ENCODE results near the gene FZD10. TPM values are rescaled to one million over a fixed set of nuclear protein-coding genes. Genes with fewer than 3 reads are reported as not detected.

The FZD10 gene
- total RNA-seq, 1 donor from 2014 or later: not detected

DNA sequence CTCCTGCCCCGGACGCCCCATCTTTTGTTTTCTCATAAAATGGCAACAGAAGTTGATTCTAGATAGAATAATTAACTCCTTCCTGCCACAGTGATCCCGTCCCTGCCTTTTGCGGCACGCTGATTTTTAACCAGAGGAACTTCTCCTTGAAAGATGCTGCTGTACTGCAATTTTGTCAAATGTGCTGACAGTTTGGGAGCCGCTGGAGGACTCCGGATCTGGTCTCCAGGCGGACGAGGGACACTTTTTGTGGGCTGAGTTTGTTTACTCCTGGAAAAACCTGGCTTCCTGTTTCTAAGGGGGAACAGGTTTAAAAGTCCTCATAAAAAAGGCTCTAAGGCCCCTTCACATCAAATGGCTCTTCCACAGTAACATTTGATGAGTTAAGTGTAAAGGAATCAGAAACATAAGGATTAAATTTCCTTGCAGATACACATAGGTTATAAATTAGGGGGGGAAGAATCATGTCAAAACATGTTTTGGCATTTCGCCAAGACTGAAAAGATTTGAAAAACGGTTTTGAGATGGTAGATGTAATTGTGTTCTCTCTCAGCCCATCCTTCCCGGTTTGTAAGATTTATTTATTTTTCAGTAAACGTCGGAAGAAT is 15.5 kb downstream of the FZD10 start:
- no peak for DNase-seq (ENCODE audit: low read depth)

DNA sequence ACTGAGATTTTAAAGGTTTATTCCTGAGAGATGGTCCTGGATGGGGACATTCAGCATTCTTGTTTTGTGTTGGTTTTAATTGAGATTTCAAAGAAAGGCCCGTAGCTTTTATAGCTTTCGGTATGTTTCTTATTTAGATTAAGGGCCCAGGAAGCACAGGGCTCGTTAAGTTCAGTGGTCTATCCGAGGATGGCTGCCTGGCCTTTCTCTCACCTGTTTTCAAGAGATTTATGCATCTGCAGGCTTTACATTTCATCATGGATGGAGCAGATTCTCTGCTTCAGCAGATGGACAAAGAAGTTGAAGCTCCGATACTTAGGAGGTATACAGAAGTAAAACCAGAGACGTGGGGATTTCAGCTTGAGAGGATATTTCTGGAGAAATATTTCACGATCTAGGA is 16.0 kb downstream of the FZD10 start:
- no peak for DNase-seq (ENCODE audit: low read depth)

DNA sequence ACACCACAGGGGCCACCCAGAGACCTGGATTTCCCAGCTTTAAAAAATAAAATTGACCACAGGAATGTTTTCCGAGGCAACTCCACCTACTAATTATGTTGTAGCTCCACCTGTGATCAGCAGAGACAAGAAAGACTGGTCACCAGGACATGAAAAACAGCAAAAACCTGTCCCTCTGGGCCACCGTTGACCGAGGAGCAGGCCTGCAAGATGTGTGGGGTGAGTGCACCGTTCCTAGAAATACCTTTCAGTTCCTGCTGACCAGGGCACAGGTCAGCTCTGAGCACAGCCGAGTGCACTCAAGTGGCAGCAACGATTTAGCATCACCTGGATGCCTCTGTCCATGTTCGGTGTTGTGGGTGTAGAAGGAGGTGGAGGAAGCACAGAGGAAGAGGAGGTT is 16.9 kb downstream of the FZD10 start:
- DNase-seq (ENCODE audit: low read depth): no peak

DNA sequence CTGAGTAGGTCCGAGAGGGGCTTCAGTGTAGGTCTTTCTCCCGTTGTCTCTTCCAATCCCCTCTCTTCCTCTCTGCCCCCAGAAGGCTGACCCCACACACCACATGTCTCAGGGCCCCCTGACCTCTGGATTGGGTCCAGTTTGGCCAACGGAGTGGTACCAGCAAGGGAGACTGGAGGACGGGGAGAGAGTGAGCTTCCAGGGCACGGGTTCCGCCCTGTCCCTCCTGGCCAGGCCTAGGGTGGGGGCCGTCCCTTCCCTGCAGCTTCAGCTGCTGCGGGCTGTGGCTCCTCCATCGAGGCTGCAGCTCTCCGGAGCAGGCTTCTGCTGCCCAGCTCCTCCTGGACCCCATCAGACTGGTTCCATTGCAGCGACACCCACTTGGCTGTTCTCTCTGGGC is 17.4 kb downstream of the FZD10 start:
- DNase-seq (ENCODE audit: low read depth): no peak

DNA sequence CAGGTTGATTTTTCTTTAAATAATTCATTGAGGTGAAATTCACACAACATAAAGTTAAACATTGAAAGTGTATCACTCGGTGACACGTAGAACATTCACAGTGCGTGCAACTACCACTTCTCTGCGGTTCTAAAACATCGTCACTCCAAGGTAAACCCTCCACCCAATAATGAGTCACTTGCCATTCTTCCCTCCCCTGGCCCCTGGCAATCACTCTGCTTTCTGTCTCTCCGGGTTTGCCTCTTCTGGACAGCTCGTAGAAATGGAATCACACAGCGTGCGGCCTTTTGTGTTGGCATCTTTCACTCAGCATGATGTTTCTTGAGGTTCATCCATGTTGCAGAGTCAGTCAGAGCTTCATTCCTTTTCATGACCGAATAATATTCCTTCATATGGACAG is 18.9 kb downstream of the FZD10 start:
- DNase-seq (ENCODE audit: low read depth): no peak

DNA sequence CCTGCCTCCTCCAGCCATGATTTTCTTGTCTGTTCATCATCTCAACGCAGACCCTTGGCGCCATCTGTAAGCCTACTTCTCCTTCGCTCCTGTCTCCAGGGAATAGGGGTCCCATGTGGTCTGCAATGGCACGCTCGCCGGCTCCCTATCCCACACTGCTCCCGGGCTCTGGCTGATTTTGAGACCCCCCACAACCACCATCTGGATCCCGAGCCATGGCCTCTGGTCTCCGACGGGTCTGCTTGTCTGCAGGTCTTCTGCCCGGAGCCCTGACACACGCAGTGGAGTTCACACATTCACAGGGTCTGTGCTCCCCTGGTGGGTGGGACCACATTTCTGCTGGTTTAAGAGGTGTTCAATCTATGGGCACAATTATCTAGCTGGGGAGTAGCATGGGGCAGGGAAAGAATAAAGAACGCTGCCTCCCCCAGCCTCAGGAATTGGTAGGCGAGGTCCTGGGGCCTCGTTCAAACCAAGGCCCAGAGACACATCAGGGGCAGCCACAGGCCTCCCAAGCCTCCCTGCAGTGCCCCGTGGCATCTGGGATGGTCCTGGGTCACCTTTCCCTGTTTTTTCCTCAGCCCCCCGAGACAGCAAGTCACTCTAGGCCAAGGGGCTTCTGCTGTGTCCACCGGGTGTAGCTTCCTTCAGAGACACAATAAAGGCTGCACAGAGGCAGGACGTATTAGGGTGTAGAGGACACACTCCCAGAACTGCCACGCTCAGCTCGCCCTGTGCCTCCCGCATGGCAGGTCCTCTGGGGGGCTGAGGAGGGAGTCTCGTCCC is 21.5 kb downstream of the FZD10 start:
- DNase-seq (ENCODE audit: low read depth): no peak

DNA sequence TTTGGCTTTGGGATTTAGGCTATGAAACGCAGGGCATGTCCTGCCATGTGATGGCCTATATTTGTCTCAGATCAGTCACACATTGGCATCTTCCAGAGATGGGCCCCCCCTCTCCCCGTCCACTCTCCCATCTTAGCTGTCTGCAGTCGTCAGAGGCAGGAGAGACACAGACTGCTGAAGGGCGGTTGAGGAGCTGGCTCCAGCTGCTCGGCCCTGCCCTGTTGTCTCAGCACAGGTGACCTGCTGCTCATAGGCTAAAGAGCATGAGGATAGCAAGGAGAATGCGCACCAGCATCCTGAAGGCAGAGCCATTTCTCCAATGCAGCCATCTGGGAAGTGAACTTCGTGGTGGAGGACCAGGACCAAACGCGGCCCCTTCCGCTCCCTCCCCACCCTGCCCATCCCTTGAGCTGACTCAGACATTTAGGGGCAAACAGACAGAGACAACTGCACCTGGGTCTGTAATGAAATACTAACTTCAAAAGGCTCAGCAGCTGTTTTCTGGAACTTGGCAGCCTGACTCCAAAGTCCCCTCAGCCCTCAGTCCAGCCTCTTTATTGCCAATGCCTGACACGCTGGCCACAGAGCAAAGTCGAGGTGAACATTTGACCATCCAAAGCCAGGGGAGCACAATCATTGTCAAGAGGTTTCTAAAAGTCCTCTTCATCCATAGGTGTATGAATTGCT is 22.3 kb downstream of the FZD10 start:
- no peak for DNase-seq (ENCODE audit: low read depth)

DNA sequence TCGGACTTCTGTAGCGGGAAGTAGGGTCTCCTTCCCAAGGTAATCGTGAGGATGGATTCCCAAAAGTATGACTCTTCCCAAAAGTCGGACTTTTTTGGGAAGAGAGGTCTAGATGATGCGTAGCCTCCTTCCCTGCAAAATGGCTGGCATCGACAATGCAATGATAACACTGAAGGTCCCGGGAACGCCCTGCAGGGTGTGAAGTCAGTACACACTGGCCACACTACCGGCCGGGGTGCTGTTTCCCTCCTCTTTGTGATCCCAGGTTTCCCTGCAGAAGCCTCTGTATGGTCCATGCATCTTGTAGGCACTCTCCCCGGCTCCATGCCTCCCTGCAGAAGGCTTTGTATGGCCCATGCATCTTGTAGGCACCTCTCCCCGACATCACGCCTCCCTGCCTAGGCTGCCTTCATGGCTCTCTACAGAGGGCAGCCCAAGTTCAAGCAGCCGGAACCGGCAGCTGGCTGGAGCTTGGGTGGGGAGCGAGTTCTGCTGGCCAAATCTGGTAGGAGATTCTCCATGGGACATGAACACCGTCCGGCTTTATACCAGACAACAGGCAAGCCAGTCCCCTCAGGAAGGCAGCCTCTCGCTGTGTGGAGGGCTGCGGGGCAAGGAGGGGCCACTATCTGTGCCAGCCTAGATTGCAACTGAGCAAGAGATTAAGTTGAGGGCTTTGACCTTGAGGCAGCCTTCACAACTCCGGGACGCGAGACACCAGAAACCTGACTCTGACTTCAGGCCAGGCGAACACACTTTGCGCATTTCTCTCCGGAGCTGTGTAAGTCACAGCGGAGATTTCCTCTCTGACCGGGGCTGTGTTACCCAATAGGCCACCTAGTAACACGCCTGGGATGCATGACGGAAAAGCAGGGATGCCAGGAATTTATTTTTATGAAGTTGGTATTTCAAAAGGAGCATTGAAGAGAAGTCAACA is 23.5 kb downstream of the FZD10 start:
- no peak for DNase-seq (ENCODE audit: low read depth)

DNA sequence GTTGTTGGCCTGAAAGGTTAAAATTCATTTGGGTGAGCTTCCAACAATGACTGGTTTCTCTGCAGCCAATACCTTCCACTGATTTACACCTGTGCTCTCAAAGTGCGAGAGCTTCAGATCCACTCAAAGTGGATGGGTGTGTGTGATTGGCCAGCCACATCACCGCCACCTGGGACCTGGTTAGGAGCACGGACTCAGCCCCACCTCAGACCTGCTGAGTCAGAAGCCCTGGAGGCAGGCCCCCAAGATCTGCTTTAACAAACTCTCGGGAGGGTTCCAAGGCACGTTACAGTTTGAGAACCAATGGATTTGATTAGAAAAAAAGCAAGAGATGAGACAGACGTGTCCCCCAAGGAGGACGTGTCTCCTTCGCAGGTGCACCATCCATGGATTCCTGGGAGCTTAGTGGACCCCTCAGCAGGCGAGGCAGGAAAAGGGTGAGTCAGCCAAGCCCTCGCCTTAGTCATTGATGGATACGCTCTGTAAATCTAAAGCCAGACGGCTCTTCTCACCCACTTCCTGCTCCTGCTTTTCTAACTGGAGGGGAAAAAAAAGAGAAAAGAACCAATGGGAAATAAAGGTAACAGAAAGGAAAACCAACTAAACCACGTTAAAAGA is 24.5 kb downstream of the FZD10 start:
- DNase-seq (ENCODE audit: low read depth): no peak

DNA sequence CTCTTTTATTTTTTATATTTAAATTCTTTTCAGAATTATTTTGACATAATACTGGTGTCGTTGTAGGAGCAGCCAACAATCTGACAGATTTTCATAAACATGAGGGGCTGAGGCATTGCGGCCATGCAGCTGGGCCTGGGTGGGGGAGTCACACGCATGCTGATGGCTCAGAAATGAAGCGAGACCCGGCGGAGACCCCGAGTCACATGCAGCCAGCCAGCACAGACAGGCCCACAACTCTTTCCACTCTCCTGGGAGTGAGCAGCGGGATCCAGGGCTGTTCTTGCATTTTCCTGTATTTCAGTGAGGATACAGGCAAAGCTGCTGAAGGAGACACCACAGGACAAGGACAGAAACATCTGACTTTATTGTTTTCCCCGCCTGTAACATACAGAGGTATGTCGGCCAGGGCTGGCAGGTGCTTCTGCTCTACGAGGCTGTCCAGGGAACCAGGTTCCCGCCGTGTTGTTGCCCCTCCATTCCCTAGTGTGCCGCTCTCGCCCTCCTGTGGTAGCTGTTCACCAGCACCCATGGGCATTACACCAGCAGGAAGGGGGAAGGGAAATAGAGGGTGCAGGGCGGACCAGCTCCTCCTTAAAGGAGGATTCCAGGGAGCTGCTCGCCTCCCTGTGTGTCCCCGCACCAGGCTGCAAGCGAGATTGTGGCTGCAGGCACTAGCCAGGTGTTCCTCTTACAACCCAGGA is 30.5 kb downstream of the FZD10 start:
- no peak for DNase-seq (ENCODE audit: low read depth)

DNA sequence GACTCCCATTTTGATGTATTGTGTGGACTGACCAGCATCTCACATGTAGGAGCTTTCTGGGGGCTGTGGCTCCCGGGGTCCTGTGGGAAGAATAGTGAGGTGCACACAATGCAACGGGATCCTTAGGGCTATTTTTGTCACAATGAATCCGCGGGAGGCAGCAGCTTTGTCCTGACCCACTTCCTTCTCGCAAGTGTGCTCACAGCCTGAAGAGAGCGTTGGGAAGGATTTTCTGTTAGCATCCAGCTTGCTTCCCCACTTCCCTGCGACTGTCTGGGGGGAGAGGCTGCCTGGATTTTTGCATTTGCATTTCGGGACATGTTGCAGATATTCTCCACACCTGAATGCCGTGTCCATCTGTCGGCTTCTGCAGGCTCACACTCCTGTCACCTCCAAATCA is 31.9 kb downstream of the FZD10 start:
- no peak for DNase-seq (ENCODE audit: low read depth)

DNA sequence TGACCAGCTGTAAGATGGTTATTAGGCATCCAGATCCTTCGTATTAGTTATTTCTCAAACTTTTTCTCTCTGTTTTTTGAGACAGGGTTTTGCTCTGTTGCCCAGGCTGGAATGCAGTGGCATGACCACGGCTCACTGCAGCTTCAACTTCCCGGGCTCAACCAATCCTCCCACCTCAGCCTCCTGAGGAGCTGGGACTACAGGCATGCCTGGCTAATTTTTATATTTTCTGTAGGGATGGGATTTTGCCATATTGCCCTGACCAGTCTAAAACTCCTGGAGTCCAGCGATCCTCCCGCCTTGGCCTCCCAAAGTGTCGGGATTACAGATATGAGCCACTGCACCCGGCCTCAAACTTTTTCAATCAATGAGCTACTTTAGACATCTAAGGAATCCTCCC is 33.1 kb downstream of the FZD10 start:
- DNase-seq (ENCODE audit: low read depth): no peak

DNA sequence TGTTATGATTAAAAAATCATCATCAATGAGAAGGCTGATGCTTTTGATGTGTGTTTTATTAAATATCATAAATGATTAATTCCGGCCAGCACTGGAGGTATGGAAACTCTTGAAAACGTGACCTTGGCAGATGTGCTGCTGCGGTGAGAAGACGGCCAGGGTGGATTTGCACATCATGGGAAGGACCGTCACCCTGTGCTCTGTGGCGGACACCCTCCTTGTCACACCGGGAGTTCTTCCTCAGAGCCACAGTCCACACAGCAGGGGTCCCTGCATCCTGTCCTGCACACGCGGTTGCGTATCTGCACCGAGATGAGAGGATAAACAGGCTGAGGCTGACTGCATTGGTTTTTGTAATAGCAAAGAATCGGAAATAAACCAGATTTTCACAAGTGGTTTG is 33.5 kb downstream of the FZD10 start:
- DNase-seq (ENCODE audit: low read depth): no peak

DNA sequence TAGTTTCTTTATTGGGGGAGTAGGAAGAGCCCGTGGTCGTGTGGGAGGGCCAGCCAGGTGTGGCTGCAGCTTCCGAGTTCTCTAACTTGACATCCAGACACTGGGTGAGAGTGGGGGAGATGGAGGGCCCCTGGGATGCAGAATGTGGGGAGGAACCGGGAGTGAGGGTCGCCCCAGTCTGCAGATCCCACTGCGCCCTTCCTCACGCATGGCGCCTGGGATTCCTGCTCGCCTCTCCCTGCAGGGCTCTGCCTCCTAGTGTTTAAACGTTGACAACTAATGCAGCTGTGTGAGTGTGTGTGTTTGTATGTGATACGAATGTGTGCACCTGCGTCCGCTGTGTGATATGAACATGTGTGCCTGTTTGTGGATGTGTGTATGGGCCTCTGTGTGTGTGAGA is 34.6 kb downstream of the FZD10 start:
- DNase-seq (ENCODE audit: low read depth): no peak

DNA sequence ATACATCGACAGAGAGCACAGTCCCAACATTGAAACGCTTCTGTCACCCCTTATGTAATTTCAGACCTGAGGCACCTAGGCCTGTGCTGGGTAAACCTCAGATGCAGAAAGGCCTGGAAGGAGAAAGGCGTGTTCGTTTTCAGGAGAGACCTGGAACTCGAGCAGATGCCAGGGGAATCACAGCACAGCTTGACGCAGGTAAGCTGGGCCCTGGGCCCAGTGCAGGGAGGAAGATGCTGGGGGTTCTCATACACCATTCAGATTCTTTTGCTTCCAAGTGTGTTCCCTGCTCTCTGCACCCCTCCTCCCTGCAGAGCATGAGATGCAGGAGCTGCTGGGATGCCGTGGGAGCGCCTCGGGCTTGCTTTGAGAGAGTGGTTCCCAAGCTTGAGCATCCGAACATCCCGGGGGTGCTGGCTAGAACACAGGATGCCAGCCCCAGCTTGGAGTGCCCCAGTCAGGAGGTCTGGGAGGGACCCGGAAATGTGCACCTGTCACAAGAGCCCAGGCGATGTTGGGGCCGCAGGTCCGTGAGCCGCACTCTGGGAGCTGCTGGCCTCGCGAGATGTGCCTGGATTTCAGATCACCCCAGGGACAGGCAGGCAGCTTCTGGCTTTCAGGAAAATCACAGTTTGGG is 35.9 kb downstream of the FZD10 start:
- DNase-seq (ENCODE audit: low read depth): no peak

DNA sequence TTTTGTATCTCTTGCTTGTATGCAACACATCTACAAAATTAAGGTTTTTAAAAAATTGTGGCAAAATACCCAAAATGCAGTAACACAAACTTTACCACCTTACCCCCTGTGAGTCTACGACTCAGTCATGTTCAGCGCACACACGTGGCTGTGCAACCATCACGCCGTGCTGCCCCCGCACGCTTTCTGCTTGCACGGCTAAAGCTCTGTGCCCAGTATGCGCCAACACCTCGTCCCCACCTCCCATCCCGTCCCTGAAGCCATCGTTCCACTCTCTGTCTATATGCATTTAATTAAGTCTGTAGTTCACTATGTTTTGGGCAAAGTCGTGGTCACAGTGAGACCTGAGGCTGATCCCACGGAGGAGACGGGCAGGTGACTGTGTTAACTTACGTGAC is 36.4 kb downstream of the FZD10 start:
- DNase-seq (ENCODE audit: low read depth): no peak

DNA sequence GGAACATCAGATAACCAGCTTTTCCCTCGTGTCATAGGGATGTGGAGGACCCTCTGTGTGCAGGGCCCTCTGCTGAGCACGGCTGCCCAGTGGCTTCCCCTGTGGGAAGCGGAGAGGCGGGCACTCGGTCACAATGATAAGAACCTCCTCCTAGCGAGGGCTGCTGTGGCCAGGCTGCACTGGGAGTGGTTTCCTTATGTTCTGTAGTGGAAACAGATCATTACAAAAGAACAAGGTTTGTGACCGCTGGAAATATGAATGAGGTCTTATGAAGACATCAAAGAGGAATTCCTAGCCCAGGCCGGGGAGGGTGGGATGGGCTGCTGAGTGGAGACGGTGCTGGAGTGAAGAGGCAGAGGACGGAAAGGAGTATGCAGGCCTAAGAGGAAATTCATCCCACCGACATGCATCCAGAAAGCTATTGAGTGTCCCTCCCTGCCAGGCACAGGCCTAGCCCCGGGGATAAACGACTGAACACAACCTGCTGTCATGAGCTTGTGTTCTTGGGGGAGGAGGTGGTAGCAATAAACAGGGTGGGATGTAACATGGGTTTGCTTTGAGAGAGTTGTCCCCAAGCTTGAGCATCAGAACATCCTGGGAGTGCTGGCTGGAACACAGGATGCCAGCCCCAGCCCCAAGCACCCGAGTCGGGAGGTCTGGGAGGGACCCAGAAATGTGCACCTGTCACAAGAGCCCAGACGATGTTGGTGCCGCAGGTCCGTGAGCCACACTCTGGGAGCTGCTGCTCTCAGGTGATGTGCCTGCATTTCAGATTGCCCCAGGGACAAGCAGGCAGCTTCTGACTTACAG is 37.5 kb downstream of the FZD10 start:
- DNase-seq (ENCODE audit: low read depth): no peak

DNA sequence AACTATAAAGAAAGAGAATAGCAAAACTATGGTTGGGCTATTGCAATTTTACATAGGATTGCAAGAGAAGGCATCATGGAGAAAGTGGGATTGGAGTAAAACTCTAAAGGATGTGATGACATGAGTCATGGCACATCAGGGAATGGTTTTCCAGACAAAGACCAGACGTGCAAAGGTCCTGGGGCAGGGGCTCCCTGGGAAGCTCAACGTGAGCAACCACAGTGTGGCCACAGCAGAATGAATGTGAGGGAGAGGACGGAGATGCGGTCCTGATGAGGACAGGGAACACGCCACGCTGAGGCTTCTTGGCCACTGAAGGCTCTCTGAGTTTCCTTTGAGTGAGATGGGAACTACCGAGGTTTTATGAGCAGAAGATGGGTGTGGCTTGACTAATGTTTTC is 38.2 kb downstream of the FZD10 start:
- no peak for DNase-seq (ENCODE audit: low read depth)

DNA sequence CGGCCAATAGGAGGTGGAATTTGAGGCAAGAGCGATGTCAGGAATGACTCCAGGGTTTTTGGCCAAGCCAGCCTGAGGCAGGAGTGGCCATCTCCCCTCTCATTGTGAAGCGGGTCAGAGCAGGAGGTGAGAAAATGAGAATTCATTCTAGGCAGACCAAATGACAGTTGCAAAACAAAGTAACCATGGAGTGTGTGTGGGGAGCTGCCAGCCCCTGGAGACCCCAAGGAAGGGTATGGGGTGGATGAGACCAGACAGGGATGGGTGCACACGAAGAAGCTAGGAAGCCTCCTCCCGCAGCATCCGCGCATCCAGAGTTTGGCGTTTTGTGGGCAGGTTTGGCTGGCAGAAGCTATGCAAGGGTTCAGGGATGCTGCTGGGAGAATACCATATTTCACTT is 38.8 kb downstream of the FZD10 start:
- DNase-seq (ENCODE audit: low read depth): no peak
